Activated CD8-positive, alpha-beta memory T cell treated with anti-CD3 and anti-CD28 coated beads, Interleukin-2, amount 10 ng/mL, durations not matched to agents 7 days and 5 days (primary cell): ENCODE data around the gene ADA. TPM values are rescaled to one million over a fixed set of nuclear protein-coding genes. Genes with fewer than 3 reads are reported as not detected.

Experiments used
- ATAC-seq: fragments of 150-1000 bp; cut with Tn5 transposase; one replicate; pipeline ENCODE4 v1.10.0; 2021; ENCODE audit warnings: moderate library complexity
- CTCF ChIA-PET: fragments of 350-600 bp; sonication (Branson Sonifier 250); formaldehyde crosslinking; loops from one replicate; lab custom pipeline; 2021; ENCODE audit warnings: antibody characterized with exemption; lab: Charles Lee
- DNase-seq: peaks from one replicate; pipeline ENCODE4 v3.0.0-alpha.2; 2020
- H3K27ac Mint-ChIP-seq: one replicate; pipeline ENCODE4 v1.8.0; 2021; ENCODE audit warnings: mild to moderate bottlenecking, mixed read lengths
- H3K27me3 Mint-ChIP-seq: one replicate; pipeline ENCODE4 v1.8.0; 2021; ENCODE audit warnings: mixed read lengths
- H3K36me3 Mint-ChIP-seq: one replicate; pipeline ENCODE4 v1.8.0; 2021; ENCODE audit warnings: mild to moderate bottlenecking, mixed read lengths
- H3K4me1 Mint-ChIP-seq: one replicate; pipeline ENCODE4 v1.8.0; 2021; ENCODE audit warnings: mixed read lengths
- H3K4me3 Mint-ChIP-seq: one replicate; pipeline ENCODE4 v1.8.0; 2021; ENCODE audit warnings: mild to moderate bottlenecking, moderate library complexity, mixed read lengths
- H3K9me3 Mint-ChIP-seq: one replicate; pipeline ENCODE4 v1.8.0; 2022; ENCODE audit warnings: low read depth, mixed read lengths
- total RNA-seq, 2 experiments: library from RNA; stranded (reverse); gene quantifications; one replicate each; pipeline ENCODE4 v1.2.3, GENCODE V29; 2021

ADA gene
- total RNA-seq, 2 experiments from 2014 or later = 81.4 to 114 TPM

GRCh38 chr20:44637522-44638372, 13.8 kb downstream of the ADA start:
- DNase-seq (no peak), ATAC-seq (no peak)
- H3K27me3 Mint-ChIP-seq = no peaks in the 10 kb centered on the region
- peaks cover 2% of the 10 kb centered on the region for H3K9me3 Mint-ChIP-seq
- no peak overlapping the region for H3K4me3 Mint-ChIP-seq
- CTCF ChIA-PET = interaction anchor here (1.5 to 2.2 kb wide), 4 partner anchors 12 to 421 kb away, joined by 3 to 9 read pairs (median 4); no protein-coding TSS in a partner anchor
- peaks cover 50% of the 10 kb centered on the region for H3K36me3 Mint-ChIP-seq
- peaks cover 26% of the 10 kb centered on the region for H3K4me1 Mint-ChIP-seq
- no peak overlapping the region for H3K27ac Mint-ChIP-seq

- peaks cover 18% of the 10 kb centered on the region for H3K4me1 Mint-ChIP-seq
- H3K9me3 Mint-ChIP-seq = peaks cover 2% of the 10 kb centered on the region
- ATAC-seq (no peak), DNase-seq (no peak)
- peaks cover 49% of the 10 kb centered on the region for H3K36me3 Mint-ChIP-seq
- CTCF ChIA-PET = interaction anchor here (1.7 to 2.2 kb wide), 2 partner anchors 27 to 420 kb away, joined by 4 to 9 read pairs; no protein-coding TSS in a partner anchor
- no peaks in the 10 kb centered on the region for H3K27me3 Mint-ChIP-seq
- H3K27ac Mint-ChIP-seq = no peak overlapping the region
- no peak overlapping the region for H3K4me3 Mint-ChIP-seq
Measured at GRCh38 chr20:44637042-44637441, 14.5 kb downstream of the ADA start.

GRCh38 chr20:44635877-44636276, 15.6 kb downstream of the ADA start:
- DNase-seq (no peak), ATAC-seq (no peak)
- no peaks in the 10 kb centered on the region for H3K27me3 Mint-ChIP-seq
- peaks cover 47% of the 10 kb centered on the region for H3K36me3 Mint-ChIP-seq
- CTCF ChIA-PET = interaction anchor here (1.0 to 2.2 kb wide), 7 partner anchors 9 to 419 kb away, joined by 3 to 9 read pairs (median 4); no protein-coding TSS in a partner anchor
- H3K9me3 Mint-ChIP-seq = peaks cover 2% of the 10 kb centered on the region
- no peak overlapping the region for H3K27ac Mint-ChIP-seq
- no peak overlapping the region for H3K4me3 Mint-ChIP-seq
- H3K4me1 Mint-ChIP-seq = peaks cover 8% of the 10 kb centered on the region

GRCh38 chr20:44633872-44634600, 17.5 kb downstream of the ADA start:
- H3K4me1 Mint-ChIP-seq = peaks cover 2% of the 10 kb centered on the region
- CTCF ChIA-PET = no interaction called here
- H3K9me3 Mint-ChIP-seq = peaks cover 2% of the 10 kb centered on the region
- H3K4me3 Mint-ChIP-seq = no peak overlapping the region
- no peak for DNase-seq
- H3K27ac Mint-ChIP-seq = no peak overlapping the region
- H3K36me3 Mint-ChIP-seq = peaks cover 38% of the 10 kb centered on the region
- H3K27me3 Mint-ChIP-seq = no peaks in the 10 kb centered on the region
- no peak for ATAC-seq

- ATAC-seq = no peak
- Mint-ChIP-seq H3K36me3 (peaks cover 34% of the 10 kb centered on the region), H3K4me1 (no peaks in the 10 kb centered on the region), H3K4me3 (no peak overlapping the region), H3K9me3 (no peaks in the 10 kb centered on the region), H3K27me3 (no peaks in the 10 kb centered on the region), H3K27ac (peak overlapping the region; percentile 12)
- no peak for DNase-seq
- CTCF ChIA-PET = interaction anchor here (1.7 kb wide), 1 partner anchor 50 kb away, joined by 5 read pairs; no protein-coding TSS in a partner anchor
Measured at GRCh38 chr20:44633187-44633810, 18.2 kb downstream of the ADA start.

GRCh38 chr20:44632103-44632752, 19.3 kb downstream of the ADA start:
- Mint-ChIP-seq H3K9me3 (no peaks in the 10 kb centered on the region), H3K27me3 (no peaks in the 10 kb centered on the region), H3K36me3 (peaks cover 28% of the 10 kb centered on the region), H3K4me1 (no peaks in the 10 kb centered on the region), H3K27ac (no peak overlapping the region), H3K4me3 (no peak overlapping the region)
- no peak for ATAC-seq
- DNase-seq = no peak
- CTCF ChIA-PET = interaction anchor here (1.7 kb wide), 1 partner anchor 51 kb away, joined by 5 read pairs; no protein-coding TSS in a partner anchor

- H3K36me3 Mint-ChIP-seq = peaks cover 25% of the 10 kb centered on the region
- no peak overlapping the region for H3K27ac Mint-ChIP-seq
- CTCF ChIA-PET = interaction anchor here (1.3 kb wide), 1 partner anchor 20 kb away, joined by 3 read pairs; no protein-coding TSS in a partner anchor
- no peak overlapping the region for H3K4me3 Mint-ChIP-seq
- H3K9me3 Mint-ChIP-seq = no peaks in the 10 kb centered on the region
- H3K4me1 Mint-ChIP-seq = peaks cover 5% of the 10 kb centered on the region
- no peak for ATAC-seq
- DNase-seq = no peak
- H3K27me3 Mint-ChIP-seq = no peaks in the 10 kb centered on the region
Measured at GRCh38 chr20:44630297-44630696, 21.2 kb downstream of the ADA start.

- Mint-ChIP-seq H3K27me3 (no peaks in the 10 kb centered on the region), H3K4me1 (peaks cover 9% of the 10 kb centered on the region), H3K36me3 (peaks cover 30% of the 10 kb centered on the region), H3K4me3 (no peak overlapping the region), H3K27ac (no peak overlapping the region), H3K9me3 (no peaks in the 10 kb centered on the region)
- ATAC-seq (no peak), DNase-seq (no peak)
- CTCF ChIA-PET = no interaction called here
Measured at GRCh38 chr20:44629542-44629941, 22.0 kb downstream of the ADA start.

GRCh38 chr20:44629017-44629385, 22.5 kb downstream of the ADA start:
- H3K36me3 Mint-ChIP-seq = peaks cover 35% of the 10 kb centered on the region
- H3K4me1 Mint-ChIP-seq = peaks cover 9% of the 10 kb centered on the region
- H3K4me3 Mint-ChIP-seq = no peak overlapping the region
- ATAC-seq (no peak), DNase-seq (no peak)
- H3K9me3 Mint-ChIP-seq = no peaks in the 10 kb centered on the region
- H3K27ac Mint-ChIP-seq = no peak overlapping the region
- H3K27me3 Mint-ChIP-seq = no peaks in the 10 kb centered on the region
- CTCF ChIA-PET = no interaction called here

GRCh38 chr20:44627364-44628010, 24.0 kb downstream of the ADA start:
- DNase-seq (no peak), ATAC-seq (no peak)
- Mint-ChIP-seq H3K9me3 (no peaks in the 10 kb centered on the region), H3K36me3 (peaks cover 47% of the 10 kb centered on the region), H3K4me1 (peaks cover 9% of the 10 kb centered on the region), H3K4me3 (no peak overlapping the region), H3K27me3 (no peaks in the 10 kb centered on the region), H3K27ac (no peak overlapping the region)
- CTCF ChIA-PET = interaction anchor here (1.9 kb wide), 1 partner anchor 10 kb away, joined by 6 read pairs; no protein-coding TSS in a partner anchor

GRCh38 chr20:44626278-44626677, 25.2 kb downstream of the ADA start:
- Mint-ChIP-seq H3K27me3 (no peaks in the 10 kb centered on the region), H3K27ac (no peak overlapping the region), H3K4me3 (no peak overlapping the region), H3K9me3 (no peaks in the 10 kb centered on the region), H3K4me1 (peaks cover 9% of the 10 kb centered on the region), H3K36me3 (peaks cover 52% of the 10 kb centered on the region)
- ATAC-seq (no peak), DNase-seq (no peak)
- CTCF ChIA-PET = interaction anchor here (0.8 to 1.9 kb wide), 2 partner anchors 9 to 237 kb away, joined by 4 to 6 read pairs; no protein-coding TSS in a partner anchor

GRCh38 chr20:44625361-44625760, 26.1 kb downstream of the ADA start:
- Mint-ChIP-seq H3K27ac (no peak overlapping the region), H3K4me1 (peaks cover 9% of the 10 kb centered on the region), H3K9me3 (no peaks in the 10 kb centered on the region), H3K4me3 (no peak overlapping the region), H3K27me3 (no peaks in the 10 kb centered on the region), H3K36me3 (peaks cover 58% of the 10 kb centered on the region)
- CTCF ChIA-PET = interaction anchor here (0.6 kb wide), 1 partner anchor 15 kb away, joined by 3 read pairs; no protein-coding TSS in a partner anchor
- ATAC-seq = no peak
- DNase-seq = no peak
